Activated naive CD4-positive, alpha-beta T cell treated with anti-CD3 and anti-CD28 coated beads for 36 hours (primary cell): ENCODE measurements around the gene AKAP5. TPM values are rescaled to one million over a fixed set of nuclear protein-coding genes. Genes with fewer than 3 reads are reported as not detected.
"Not testable (repeated sequence)": the region's sequence is repeated elsewhere in the genome, so short reads cannot be mapped to it uniquely, and the experiment has no call there.

ENCODE experiments used
- CTCF ChIA-PET: fragments of 350-600 bp; sonication (Branson Sonifier 250); formaldehyde crosslinking; loops from one replicate; lab custom pipeline; 2021; ENCODE audit warnings: antibody characterized with exemption; lab: Charles Lee
- DNase-seq: peaks from one replicate; pipeline ENCODE4 v3.0.0-alpha.2; 2020
- H3K27ac Mint-ChIP-seq: one replicate; pipeline ENCODE4 v1.8.0; 2021; ENCODE audit warnings: mild to moderate bottlenecking, mixed read lengths
- H3K27me3 Mint-ChIP-seq: one replicate; pipeline ENCODE4 v1.8.0; 2021; ENCODE audit warnings: low read depth, mixed read lengths
- H3K36me3 Mint-ChIP-seq: one replicate; pipeline ENCODE4 v1.8.0; 2021; ENCODE audit warnings: low read depth, mixed read lengths
- H3K4me1 Mint-ChIP-seq: one replicate; pipeline ENCODE4 v1.8.0; 2021; ENCODE audit warnings: low read depth, mixed read lengths
- H3K4me3 Mint-ChIP-seq: one replicate; pipeline ENCODE4 v1.8.0; 2021; ENCODE audit warnings: mild to moderate bottlenecking, moderate library complexity, mixed read lengths
- H3K9me3 Mint-ChIP-seq: one replicate; pipeline ENCODE4 v1.8.0; 2021; ENCODE audit warnings: mixed read lengths
- intact Hi-C: fragments of 100-400 bp; cut with micrococcal nuclease; formaldehyde crosslinking; loops from one replicate; pipeline ENCODE4 v1.15.1; 2023
- total RNA-seq, 2 experiments: library from RNA; stranded (reverse); gene quantifications; one replicate each; pipeline ENCODE4 v1.2.3, GENCODE V29; 2021

Gene AKAP5
- total RNA-seq, 2 experiments from 2014 or later, result 0.57 to 0.69 TPM

GRCh38 chr14:64517667-64518066 lies 52.4 kb downstream of the AKAP5 start:
- H3K36me3 Mint-ChIP-seq, DNase-seq, intact Hi-C loops, H3K9me3 Mint-ChIP-seq, H3K4me3 Mint-ChIP-seq, H3K27ac Mint-ChIP-seq, H3K27me3 Mint-ChIP-seq: not testable (repeated sequence)
- CTCF ChIA-PET, result interaction anchor here (0.6 to 1.3 kb wide), 2 partner anchors 88 to 170 kb away, joined by 3 to 7 read pairs; no protein-coding TSS in a partner anchor
- H3K4me1 Mint-ChIP-seq, result peaks cover 34% of the 10 kb centered on the region

DNA sequence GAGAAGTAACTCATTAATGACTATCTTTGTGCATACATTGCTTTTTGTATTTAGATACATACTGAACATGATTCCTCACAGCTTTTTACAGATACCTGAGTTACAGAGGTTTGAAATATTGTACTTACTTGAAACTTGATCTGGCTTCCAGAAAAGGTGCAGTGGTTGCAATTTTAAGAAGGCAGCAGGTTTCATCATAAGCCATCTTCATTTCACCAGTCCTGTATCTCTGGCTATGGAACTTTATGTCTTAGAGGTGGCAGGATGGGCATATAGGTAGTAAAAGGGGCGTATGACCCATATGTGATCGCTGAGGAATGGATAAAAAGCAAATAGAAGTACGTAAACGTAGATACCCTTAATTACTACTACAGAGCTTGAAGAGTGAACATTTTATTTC lies 52.9 kb downstream of the AKAP5 start:
- intact Hi-C loops, result no loop called here
- Mint-ChIP-seq H3K27ac (no peak overlapping the region), H3K4me1 (peaks cover 32% of the 10 kb centered on the region), H3K27me3 (no peaks in the 10 kb centered on the region), H3K9me3 (no peaks in the 10 kb centered on the region), H3K36me3 (no peaks in the 10 kb centered on the region), H3K4me3 (no peak overlapping the region)
- DNase-seq, result no peak
- CTCF ChIA-PET, result interaction anchor here (0.8 to 1.3 kb wide), 2 partner anchors 88 to 118 kb away, joined by 3 to 7 read pairs; no protein-coding TSS in a partner anchor

GRCh38 chr14:64520699-64521098 lies 55.4 kb downstream of the AKAP5 start:
- no peaks in the 10 kb centered on the region for H3K9me3 Mint-ChIP-seq
- peaks cover 20% of the 10 kb centered on the region for H3K4me1 Mint-ChIP-seq
- H3K27ac Mint-ChIP-seq, result no peak overlapping the region
- no peak overlapping the region for H3K4me3 Mint-ChIP-seq
- H3K27me3 Mint-ChIP-seq, result no peaks in the 10 kb centered on the region
- H3K36me3 Mint-ChIP-seq, result no peaks in the 10 kb centered on the region
- intact Hi-C loops, result no loop called here
- CTCF ChIA-PET, result interaction anchor here (0.9 to 2.9 kb wide), 2 partner anchors 10 to 14 kb away, joined by 3 to 16 read pairs; no protein-coding TSS in a partner anchor
- no peak for DNase-seq

- DNase-seq, result no peak
- CTCF ChIA-PET, result interaction anchor here (1.1 to 1.5 kb wide), 2 partner anchors 12 to 15 kb away, joined by 3 read pairs; no protein-coding TSS in a partner anchor
- intact Hi-C loops, result no loop called here
- Mint-ChIP-seq H3K27me3 (no peaks in the 10 kb centered on the region), H3K9me3 (no peaks in the 10 kb centered on the region), H3K4me3 (no peak overlapping the region), H3K4me1 (peaks cover 9% of the 10 kb centered on the region), H3K36me3 (peaks cover 6% of the 10 kb centered on the region), H3K27ac (no peak overlapping the region)
These were observed 57.5 kb downstream of the AKAP5 start for GRCh38 chr14:64522591-64523355.

Other genes starting within 250 kb of the AKAP5 start
- gene ESR2, start 171.1 kb upstream of the AKAP5 start, total RNA-seq, result under 1 TPM; 0.27 to 0.43 TPM
- 100 to 1,000 TPM; 240 to 247 TPM for gene MTHFD1, start 77.1 kb upstream of the AKAP5 start, total RNA-seq
- 10 to 100 TPM; 22.6 to 23.5 TPM for gene ZBTB25, start 38.3 kb downstream of the AKAP5 start, total RNA-seq
- 10 to 100 TPM; 21.3 to 23.4 TPM for gene ZBTB1, start 39.3 kb downstream of the AKAP5 start, total RNA-seq
- gene HSPA2, start 75.2 kb downstream of the AKAP5 start, total RNA-seq, result 1 to 10 TPM; 4.1 to 5.1 TPM
- not detected for gene PPP1R36, start 84.5 kb downstream of the AKAP5 start, total RNA-seq
- 1 to 10 TPM in 1 of 2 experiments, under 1 TPM in 1; 0.48 to 1.1 TPM for gene PLEKHG3, start 238.9 kb downstream of the AKAP5 start, total RNA-seq